Endothelial cell (in vitro differentiated cells): ENCODE results near the gene MTIF3. TPM values are rescaled to one million over a fixed set of nuclear protein-coding genes. Genes with fewer than 3 reads are reported as not detected.
A peak's percentile ranks its signal among the peaks of the same experiment; 100 is the strongest.

ENCODE experiments used
- DNase-seq: peaks from one replicate; pipeline ENCODE4 v3.0.0; 2021; ENCODE audit warnings: low spot score
- H3K27ac Mint-ChIP-seq: one replicate; pipeline ENCODE4 v1.8.0; 2021; ENCODE audit warnings: mixed read lengths, inconsistent platforms; ENCODE audit not compliant: unreplicated experiment
- H3K27me3 Mint-ChIP-seq: one replicate; pipeline ENCODE4 v1.8.0; 2021; ENCODE audit warnings: mild to moderate bottlenecking, moderate library complexity, mixed read lengths, inconsistent platforms; ENCODE audit not compliant: unreplicated experiment
- H3K36me3 Mint-ChIP-seq: one replicate; pipeline ENCODE4 v1.8.0; 2021; ENCODE audit warnings: mild to moderate bottlenecking, low read depth, mixed read lengths, inconsistent platforms; ENCODE audit not compliant: unreplicated experiment
- H3K4me1 Mint-ChIP-seq: one replicate; pipeline ENCODE4 v1.8.0; 2021; ENCODE audit warnings: mild to moderate bottlenecking, mixed read lengths, inconsistent platforms; ENCODE audit not compliant: unreplicated experiment
- H3K4me3 Mint-ChIP-seq: one replicate; pipeline ENCODE4 v1.8.0; 2021; ENCODE audit warnings: mild to moderate bottlenecking, mixed read lengths, inconsistent platforms; ENCODE audit not compliant: unreplicated experiment
- H3K9me3 Mint-ChIP-seq: one replicate; pipeline ENCODE4 v1.8.0; 2021; ENCODE audit warnings: mixed read lengths, inconsistent platforms; ENCODE audit not compliant: unreplicated experiment
- CTCF ChIP-seq: fragments of 200-600 bp; sonication (generic); IDR thresholded peaks from one replicate; pipeline ENCODE4 v1.5.0; 2021; ENCODE audit warnings: antibody characterized with exemption; ENCODE audit not compliant: unreplicated experiment
- total RNA-seq: library from RNA; stranded (reverse); fragmentation: NEBNext Ultra II Directional; extraction: Animal tissue kit (Norgen Biotek cat#: 25700); gene quantifications from one replicate; pipeline ENCODE4 v1.2.1, GENCODE V29; 2021; ENCODE audit not compliant: unreplicated experiment

Gene MTIF3
- total RNA-seq, 1 donor from 2014 or later: 51.2 TPM

- DNase-seq: no peak
- H3K9me3 Mint-ChIP-seq: no peaks in the 10 kb centered on the region
- H3K4me3 Mint-ChIP-seq: peak overlapping the region; percentile 59
Measured at GRCh38 chr13:27446986-27447583, 3.3 kb downstream of the MTIF3 start.

GRCh38 chr13:27442797-27443196, 7.6 kb downstream of the MTIF3 start:
- Mint-ChIP-seq H3K9me3 (no peaks in the 10 kb centered on the region), H3K27ac (peak overlapping the region; percentile 7), H3K27me3 (peaks cover 2% of the 10 kb centered on the region), H3K4me3 (peak overlapping the region; percentile 14), H3K36me3 (peaks cover 15% of the 10 kb centered on the region), H3K4me1 (peaks cover 32% of the 10 kb centered on the region)
- DNase-seq: no peak
- TF ChIP-seq CTCF: no peak

More at GRCh38 chr13:27446986-27447583, 3.3 kb downstream of the MTIF3 start:
- TF ChIP-seq CTCF: no peak
- Mint-ChIP-seq H3K4me1 (peaks cover 51% of the 10 kb centered on the region), H3K27me3 (peaks cover 2% of the 10 kb centered on the region), H3K27ac (peak overlapping the region; percentile 96), H3K36me3 (peaks cover 6% of the 10 kb centered on the region)

DNA sequence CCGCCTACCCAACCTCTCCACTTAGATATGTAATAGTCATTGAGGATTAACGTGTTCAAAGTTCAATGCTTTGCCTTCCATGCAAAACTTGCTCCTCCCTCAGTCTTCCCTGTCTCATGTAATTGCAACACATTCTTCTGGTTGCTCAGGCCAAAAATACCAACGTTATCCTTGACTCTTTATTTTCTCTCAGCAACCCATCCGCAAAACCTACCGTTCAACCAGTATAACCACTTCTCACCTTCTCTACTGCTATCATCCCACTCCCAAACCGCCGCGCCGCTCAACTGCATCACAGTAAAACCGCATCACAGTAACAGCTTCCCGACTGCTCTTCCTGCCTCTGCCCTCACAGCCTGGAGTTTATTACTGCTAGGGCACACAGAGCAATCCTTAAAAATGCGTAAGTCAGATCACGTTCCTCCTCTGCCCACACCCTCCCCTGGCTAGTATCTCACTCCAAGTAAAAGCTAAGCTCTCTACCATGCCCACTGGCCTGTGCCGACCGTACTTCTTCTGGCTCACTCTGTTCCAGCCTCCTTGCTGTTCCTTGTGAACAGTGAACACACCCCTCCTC, 8.2 kb downstream of the MTIF3 start:
- Mint-ChIP-seq H3K4me1 (peaks cover 26% of the 10 kb centered on the region), H3K4me3 (peak overlapping the region; percentile 14), H3K9me3 (no peaks in the 10 kb centered on the region), H3K27ac (peak overlapping the region; percentile 7), H3K36me3 (peaks cover 17% of the 10 kb centered on the region), H3K27me3 (peaks cover 2% of the 10 kb centered on the region)
- no peak for TF ChIP-seq CTCF
- no peak for DNase-seq

GRCh38 chr13:27440408-27440807, 10.0 kb downstream of the MTIF3 start:
- Mint-ChIP-seq H3K4me3 (no peak overlapping the region), H3K4me1 (peaks cover 12% of the 10 kb centered on the region), H3K27ac (no peak overlapping the region), H3K36me3 (peaks cover 23% of the 10 kb centered on the region), H3K27me3 (peaks cover 2% of the 10 kb centered on the region), H3K9me3 (no peaks in the 10 kb centered on the region)
- TF ChIP-seq CTCF: no peak
- no peak for DNase-seq

DNA sequence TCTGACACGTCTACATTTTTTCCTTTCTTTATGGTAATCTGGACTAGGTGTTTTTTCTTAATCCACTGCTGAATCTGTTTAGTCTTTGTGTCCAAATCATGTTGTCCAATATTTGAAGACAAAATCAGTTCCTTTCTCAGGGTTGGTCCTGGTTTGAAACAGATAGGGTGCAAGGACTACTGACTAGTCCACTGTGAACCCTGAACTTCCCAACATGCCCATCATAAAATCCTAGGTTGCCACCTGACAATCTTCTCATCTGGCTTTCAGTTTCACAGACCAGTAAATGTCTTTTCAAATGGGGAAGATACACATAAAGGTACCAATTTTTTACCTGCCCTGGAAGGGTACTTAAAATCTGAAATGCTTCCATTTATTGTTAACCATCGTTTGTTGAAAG, 13.2 kb downstream of the MTIF3 start:
- no peaks in the 10 kb centered on the region for H3K9me3 Mint-ChIP-seq
- H3K36me3 Mint-ChIP-seq: peaks cover 25% of the 10 kb centered on the region

More for the DNA sequence above, 13.2 kb downstream of the MTIF3 start:
- H3K4me3 Mint-ChIP-seq: no peak overlapping the region
- no peak for DNase-seq
- H3K27me3 Mint-ChIP-seq: no peaks in the 10 kb centered on the region
- peaks cover 13% of the 10 kb centered on the region for H3K4me1 Mint-ChIP-seq
- no peak overlapping the region for H3K27ac Mint-ChIP-seq
- TF ChIP-seq CTCF: no peak
